Common myeloid progenitor, CD34-positive (primary cell): ENCODE measurements around the gene TECPR2.

ENCODE experiments used
- CTCF ChIA-PET: fragments of 350-600 bp; sonication (Branson Sonifier 250); formaldehyde crosslinking; loops from one replicate; lab custom pipeline; 2021; ENCODE audit warnings: antibody characterized with exemption; lab: Charles Lee
- POLR2A ChIA-PET: fragments of 350-600 bp; sonication (Branson Sonifier 250); formaldehyde crosslinking; loops from one replicate; lab custom pipeline; 2021; ENCODE audit warnings: antibody characterized with exemption; lab: Charles Lee
- DNase-seq, 3 donors: peaks; one replicate each; pipeline versions ENCODE4 v3.0.0 to v3.0.0-alpha.2; 2013
- H3K27ac ChIP-seq, 2 experiments: 1 replicate in 1 of 2; 2 replicates in 1 of 2; pipeline ENCODE4 v1.7.0; 2013; ENCODE audit warnings: inconsistent platforms in 2 of 2, low read length in 2 of 2, mild to moderate bottlenecking in 2 of 2, low read depth in 1 of 2, moderate library complexity in 1 of 2; ENCODE audit not compliant: severe bottlenecking in 2 of 2, insufficient read depth in 1 of 2, poor library complexity in 1 of 2
- H3K27me3 ChIP-seq, 5 experiments: replicated peaks in 2 of 5; 1 replicate in 3 of 5; 2 replicates in 2 of 5; pipeline versions ENCODE4 v1.6.1 to v1.7.0; 2013; ENCODE audit warnings: low read length in 4 of 5, mild to moderate bottlenecking in 2 of 5, moderate library complexity in 2 of 5, inconsistent platforms in 1 of 5; ENCODE audit not compliant: insufficient read depth in 5 of 5, control insufficient read depth in 4 of 5
- H3K36me3 ChIP-seq, 4 experiments: 1 replicate in 2 of 4; 2 replicates in 2 of 4; pipeline versions ENCODE4 v1.6.1 to v1.7.0; 2013; ENCODE audit warnings: low read length in 3 of 4, control low read depth in 1 of 4, mild to moderate bottlenecking in 1 of 4; ENCODE audit not compliant: control insufficient read depth in 4 of 4, insufficient read depth in 4 of 4
- H3K4me1 ChIP-seq, 4 experiments: 1 replicate in 3 of 4; 2 replicates in 1 of 4; pipeline versions ENCODE4 v1.6.1 to v1.7.1; 2013; ENCODE audit warnings: low read length in 3 of 4, mild to moderate bottlenecking in 3 of 4, control low read depth in 1 of 4, inconsistent platforms in 1 of 4, moderate library complexity in 1 of 4; ENCODE audit not compliant: control insufficient read depth in 4 of 4, insufficient read depth in 4 of 4; ENCODE audit errors: control extremely low read depth in 1 of 4
- H3K4me3 ChIP-seq, 7 experiments: 1 replicate in 4 of 7; 2 replicates in 3 of 7; pipeline versions ENCODE4 v1.5.1 to v1.7.0; 2013; ENCODE audit warnings: mild to moderate bottlenecking in 7 of 7, low read length in 6 of 7, moderate library complexity in 6 of 7, inconsistent platforms in 2 of 7, low read depth in 2 of 7, control low read depth in 1 of 7; ENCODE audit not compliant: insufficient read depth in 4 of 7, control insufficient read depth in 1 of 7; ENCODE audit errors: extremely low read depth in 1 of 7
- H3K9me3 ChIP-seq, 5 experiments: 1 replicate in 4 of 5; 2 replicates in 1 of 5; pipeline versions ENCODE4 v1.6.1 to v1.7.1; 2013; ENCODE audit warnings: low read length in 4 of 5, mild to moderate bottlenecking in 2 of 5, inconsistent platforms in 1 of 5, low read depth in 1 of 5, moderate library complexity in 1 of 5; ENCODE audit not compliant: control insufficient read depth in 4 of 5, insufficient read depth in 2 of 5; ENCODE audit errors: control extremely low read depth in 1 of 5
- WGBS: methylation state at CpG from one replicate; pipeline ENCODE4 v1.1.5; 2013; ENCODE audit not compliant: insufficient coverage; 5-methylcytosine and 5-hydroxymethylcytosine counted together

TECPR2 gene

GRCh38 chr14:102426796-102427195 is 64.1 kb downstream of the TECPR2 start:
- peaks cover 4 to 15% (median 9%) of the 10 kb centered on the region in 4 experiments for H3K36me3 ChIP-seq
- DNase-seq: no peak
- CTCF ChIA-PET: no interaction called here
- 97% methylated on average over 5 of the region's 6 CpGs for WGBS
- H3K4me1 ChIP-seq: no peaks in the 10 kb centered on the region
- no peak overlapping the region for H3K27ac ChIP-seq
- no peaks in the 10 kb centered on the region for H3K27me3 ChIP-seq
- POLR2A ChIA-PET: no interaction called here
- no peaks in the 10 kb centered on the region for H3K9me3 ChIP-seq
- H3K4me3 ChIP-seq: no peak overlapping the region

DNA sequence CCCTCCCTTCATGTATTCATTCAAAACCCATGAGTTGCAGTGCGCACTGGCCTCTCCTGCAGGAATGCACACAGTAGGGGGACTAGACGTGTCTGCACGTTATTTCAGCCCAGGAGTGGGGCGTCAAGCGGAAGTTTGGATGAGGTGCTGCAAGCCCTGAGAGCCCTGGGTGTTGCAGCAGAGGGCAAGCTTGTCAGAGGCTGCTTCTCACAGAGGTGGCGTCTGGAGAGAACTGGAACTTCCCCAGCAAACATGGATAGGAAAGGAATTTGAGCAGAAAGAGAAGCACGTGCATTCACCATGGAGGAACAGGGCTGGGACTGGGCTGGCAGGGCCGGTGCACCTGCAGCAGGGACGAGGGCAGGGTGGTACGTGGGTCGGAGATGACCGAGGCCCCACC is 64.9 kb downstream of the TECPR2 start:
- peaks cover 4 to 19% (median 12%) of the 10 kb centered on the region in 4 experiments for H3K36me3 ChIP-seq
- CTCF ChIA-PET: no interaction called here
- H3K27me3 ChIP-seq: no peaks in the 10 kb centered on the region
- POLR2A ChIA-PET: interaction anchor here (0.7 kb wide), 1 partner anchor 179 kb away, joined by 3 read pairs; no protein-coding TSS in a partner anchor
- H3K9me3 ChIP-seq: no peaks in the 10 kb centered on the region
- 97% methylated on average over 12 of the region's 12 CpGs for WGBS
- no peaks in the 10 kb centered on the region for H3K4me1 ChIP-seq
- no peak for DNase-seq
- no peak overlapping the region for H3K27ac ChIP-seq
- H3K4me3 ChIP-seq: no peak overlapping the region

GRCh38 chr14:102430212-102430908 is 67.6 kb downstream of the TECPR2 start:
- no peak overlapping the region for H3K27ac ChIP-seq
- H3K4me1 ChIP-seq: no peaks in the 10 kb centered on the region
- H3K27me3 ChIP-seq: no peaks in the 10 kb centered on the region
- CTCF ChIA-PET: interaction anchor here (1.6 kb wide), 1 partner anchor 9 kb away, joined by 4 read pairs; no protein-coding TSS in a partner anchor
- WGBS: 100% methylated on average over 6 of the region's 8 CpGs
- peaks cover 2 to 27% (median 19%) of the 10 kb centered on the region in 4 experiments for H3K36me3 ChIP-seq
- POLR2A ChIA-PET: interaction anchor here (0.7 kb wide), 1 partner anchor 43 kb away, joined by 3 read pairs; no protein-coding TSS in a partner anchor
- H3K9me3 ChIP-seq: no peaks in the 10 kb centered on the region
- H3K4me3 ChIP-seq: no peak overlapping the region
- no peak for DNase-seq

GRCh38 chr14:102431751-102432150 is 69.0 kb downstream of the TECPR2 start:
- no peaks in the 10 kb centered on the region for H3K9me3 ChIP-seq
- 100% methylated on average over 10 of the region's 12 CpGs for WGBS
- ChIA-PET POLR2A (no interaction called here), CTCF (no interaction called here)
- no peak overlapping the region for H3K27ac ChIP-seq
- no peak for DNase-seq
- peaks cover 2 to 29% (median 19%) of the 10 kb centered on the region in 4 experiments for H3K36me3 ChIP-seq
- H3K27me3 ChIP-seq: no peaks in the 10 kb centered on the region
- H3K4me3 ChIP-seq: no peak overlapping the region
- H3K4me1 ChIP-seq: no peaks in the 10 kb centered on the region

DNA sequence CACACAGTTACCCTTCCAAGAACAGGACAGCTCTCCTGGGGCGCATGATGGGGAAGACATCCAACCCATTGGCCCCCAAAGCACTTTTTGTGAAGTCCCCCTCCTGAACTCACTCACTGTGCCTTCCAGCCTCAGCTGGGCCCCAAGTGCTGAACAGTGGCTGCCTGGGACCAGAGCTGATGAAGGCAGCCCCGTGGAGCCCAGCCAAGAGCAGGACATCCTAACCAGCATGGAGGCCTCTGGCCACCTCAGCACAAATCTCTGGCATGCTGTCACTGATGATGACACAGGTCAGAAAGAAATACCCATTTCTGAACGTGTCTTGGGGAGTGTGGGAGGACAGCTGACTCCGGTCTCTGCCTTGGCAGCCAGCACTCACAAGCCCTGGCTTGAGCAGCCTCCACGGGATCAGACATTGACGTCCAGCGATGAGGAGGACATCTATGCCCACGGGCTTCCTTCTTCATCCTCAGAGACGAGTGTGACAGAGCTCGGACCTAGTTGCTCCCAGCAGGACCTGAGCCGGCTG is 72.0 kb downstream of the TECPR2 start:
- no peaks in the 10 kb centered on the region for H3K9me3 ChIP-seq
- peaks cover 0 to 3% (median 1%) of the 10 kb centered on the region in 4 experiments for H3K4me1 ChIP-seq
- POLR2A ChIA-PET: no interaction called here
- no peak overlapping the region for H3K27ac ChIP-seq
- peaks cover 0 to 23% (median 17%) of the 10 kb centered on the region in 4 experiments for H3K36me3 ChIP-seq
- no peak for DNase-seq
- 99% methylated on average over 11 of the region's 11 CpGs for WGBS
- no peaks in the 10 kb centered on the region for H3K27me3 ChIP-seq
- CTCF ChIA-PET: interaction anchor here (1.1 kb wide), 1 partner anchor 27 kb away, joined by 3 read pairs; no protein-coding TSS in a partner anchor
- no peak overlapping the region for H3K4me3 ChIP-seq

- no peak overlapping the region for H3K27ac ChIP-seq
- H3K27me3 ChIP-seq: no peaks in the 10 kb centered on the region
- DNase-seq: peak; percentile 79 to 88 (median 82)
- H3K4me3 ChIP-seq: peak overlapping the region in 3 of 7 experiments; percentile 19 to 66 (median 52)
- H3K4me1 ChIP-seq: peaks cover 0 to 3% (median 1%) of the 10 kb centered on the region in 4 experiments
- WGBS: 9% methylated on average over 24 of the region's 31 CpGs
- POLR2A ChIA-PET: interaction anchor here (0.7 kb wide), 1 partner anchor 78 kb away, joined by 3 read pairs; no protein-coding TSS in a partner anchor
- CTCF ChIA-PET: interaction anchor here (0.6 to 5.0 kb wide), 27 partner anchors 8 to 256 kb away, joined by 3 to 38 read pairs (median 4); partner anchors contain the start of genes CINP and TECPR2
- no peaks in the 10 kb centered on the region for H3K9me3 ChIP-seq
- peaks cover 6 to 36% (median 26%) of the 10 kb centered on the region in 4 experiments for H3K36me3 ChIP-seq
Measured at GRCh38 chr14:102437997-102438915, 75.5 kb downstream of the TECPR2 start.
